ENCODE data around the gene KIDINS220.

KIDINS220 gene

DNA sequence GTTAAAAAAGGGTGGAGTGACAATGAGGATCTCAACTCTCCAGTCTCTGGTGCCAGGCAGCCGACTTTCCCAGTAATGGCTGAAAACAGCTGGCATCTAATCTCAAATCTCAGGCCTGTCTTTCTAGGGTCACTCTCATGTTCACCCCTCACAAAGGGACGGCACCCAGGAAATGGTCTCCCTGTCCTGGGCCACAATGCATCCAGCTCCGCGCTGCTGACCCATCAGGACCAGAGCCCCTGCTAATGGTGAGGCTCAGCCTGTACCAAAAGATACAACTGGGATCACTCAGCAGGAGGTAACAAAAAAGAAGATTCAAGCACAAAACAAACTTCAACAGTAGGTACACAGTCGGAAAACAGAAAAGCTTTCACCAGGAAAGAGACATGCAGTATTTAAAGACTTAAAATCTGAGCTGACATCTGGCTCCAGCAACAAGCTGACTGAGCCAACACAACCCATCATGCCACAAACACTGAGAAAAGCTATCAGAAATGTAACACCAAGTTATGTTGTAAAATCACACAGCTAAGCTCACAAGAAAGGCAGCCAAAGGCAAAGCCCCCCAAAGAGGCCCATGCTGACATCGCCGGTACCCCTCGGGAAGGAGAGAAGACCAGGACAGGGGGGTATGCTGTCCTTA is 13.6 kb upstream of the KIDINS220 start:
- DNase-seq: no peak

DNA sequence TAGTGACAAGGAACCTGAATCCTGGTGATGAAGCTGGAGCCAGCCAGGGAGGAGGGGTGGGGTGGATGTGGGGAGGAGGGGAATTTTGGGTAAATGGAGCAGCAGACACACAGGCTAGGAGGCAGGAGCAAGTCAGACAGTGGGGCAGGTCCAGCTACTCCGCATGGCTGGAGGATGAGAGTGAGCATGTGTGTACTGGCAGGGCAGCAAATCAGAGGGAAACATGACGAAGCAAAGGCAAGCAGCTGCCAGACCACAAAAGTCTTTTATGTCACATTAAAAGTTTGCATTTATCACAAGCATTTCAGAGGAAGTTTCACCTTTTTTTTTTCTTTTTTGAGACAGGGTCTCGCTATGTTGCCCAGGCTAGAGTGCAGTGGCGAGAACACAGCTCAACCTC is 11.9 kb upstream of the KIDINS220 start:
- DNase-seq: no peak

DNA sequence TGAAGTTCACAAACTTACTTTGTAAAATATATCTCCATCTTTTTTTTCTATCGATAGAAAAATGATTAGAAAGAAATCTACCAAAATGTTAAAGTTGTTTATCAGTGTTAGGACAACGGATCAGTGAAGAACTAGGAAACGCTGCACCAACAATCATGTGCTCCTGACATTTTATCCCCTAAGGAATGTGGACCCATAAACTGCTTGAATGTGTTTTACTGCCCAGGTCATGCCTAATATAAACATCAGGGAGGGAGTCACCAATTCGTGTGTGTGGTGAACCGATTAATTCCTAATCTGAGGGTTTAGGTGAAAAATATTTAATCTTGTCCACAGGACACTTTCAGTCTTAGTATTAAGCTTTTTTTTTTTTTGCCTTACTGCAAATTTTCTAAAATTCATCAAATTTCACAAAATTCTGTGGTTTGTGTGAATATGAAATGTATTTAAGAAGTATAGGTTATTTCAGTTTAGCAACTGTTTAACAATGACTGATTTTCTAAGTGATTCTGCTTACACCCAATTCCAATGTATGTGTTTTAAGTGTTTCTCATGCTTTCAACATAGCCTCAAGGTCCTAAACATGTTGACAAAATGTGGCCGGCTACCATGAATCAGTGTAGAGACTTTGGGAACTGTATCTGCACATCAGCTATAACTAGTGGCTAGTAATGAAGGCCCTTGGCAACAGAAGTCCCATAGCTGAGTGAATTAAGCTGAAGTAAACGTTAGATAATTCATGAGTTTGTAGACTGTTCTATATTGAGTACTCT is 11.1 kb upstream of the KIDINS220 start:
- DNase-seq: no peak

DNA sequence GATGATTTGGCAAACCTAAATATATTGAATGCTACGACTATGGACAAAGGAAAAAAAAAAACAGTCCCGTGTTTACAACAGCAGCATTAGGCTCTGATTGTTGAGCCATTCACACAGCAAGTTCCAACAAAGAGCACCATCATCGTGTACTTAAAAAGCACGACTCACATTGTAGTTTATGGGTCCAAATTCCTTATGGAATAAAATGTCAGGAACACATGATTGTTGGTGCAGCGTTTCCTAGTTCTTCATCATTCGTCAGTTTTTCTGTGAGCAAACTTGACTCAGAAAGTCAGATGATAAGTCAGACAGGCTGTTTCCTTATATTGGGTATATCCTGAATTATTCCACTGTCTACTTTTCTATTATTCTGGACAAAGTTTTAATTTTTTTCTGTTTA is 10.0 kb upstream of the KIDINS220 start:
- no peak for DNase-seq

DNA sequence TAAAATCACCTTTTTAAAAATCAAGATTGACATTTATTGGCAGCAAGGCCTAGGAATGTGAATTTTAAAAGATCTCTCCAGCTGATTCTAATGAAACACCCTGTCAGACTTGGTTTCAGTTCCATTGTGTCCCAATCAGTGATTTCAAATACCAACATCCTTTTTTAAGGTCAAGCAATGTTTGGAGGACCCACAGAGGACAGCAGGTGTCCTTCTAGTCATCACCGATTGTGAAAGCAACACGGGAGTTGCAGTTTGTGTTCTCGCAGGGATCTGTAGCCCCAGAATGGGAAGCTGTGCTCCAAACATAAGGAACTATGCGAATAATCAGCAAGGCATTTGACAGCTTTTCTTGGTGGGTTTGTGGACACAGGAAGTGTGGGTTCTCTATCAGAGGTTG is 4.5 kb upstream of the KIDINS220 start:
- no peak for DNase-seq

DNA sequence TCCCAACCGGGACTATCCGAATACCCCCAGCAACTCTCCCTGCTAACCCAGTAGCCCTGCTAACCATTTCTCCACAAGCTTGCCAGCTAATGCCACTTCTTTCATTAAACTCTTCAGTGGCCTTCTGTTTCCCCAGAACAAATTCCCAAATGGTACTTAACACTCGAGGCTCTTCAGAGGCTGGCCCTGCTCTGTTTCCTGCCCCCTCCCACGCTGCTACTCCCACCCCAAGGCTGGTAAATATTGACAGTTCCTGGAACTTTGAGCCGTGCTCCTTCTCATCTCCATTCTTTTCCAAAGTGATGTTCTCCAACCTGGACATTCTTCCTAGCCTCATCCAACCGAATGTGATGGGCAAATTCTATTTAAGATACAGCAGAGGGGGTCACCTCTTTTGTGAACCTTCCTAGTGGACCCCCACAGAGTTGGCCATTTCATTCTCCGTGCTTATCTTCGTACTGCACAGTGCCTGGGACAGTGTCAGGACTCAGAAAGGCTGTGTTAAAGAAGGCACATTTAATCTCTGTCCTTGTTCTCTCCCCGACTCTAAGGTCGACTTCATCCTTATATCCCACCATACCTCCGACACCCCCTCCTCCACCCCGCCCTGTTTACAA is 3.2 kb upstream of the KIDINS220 start:
- DNase-seq: no peak

DNA sequence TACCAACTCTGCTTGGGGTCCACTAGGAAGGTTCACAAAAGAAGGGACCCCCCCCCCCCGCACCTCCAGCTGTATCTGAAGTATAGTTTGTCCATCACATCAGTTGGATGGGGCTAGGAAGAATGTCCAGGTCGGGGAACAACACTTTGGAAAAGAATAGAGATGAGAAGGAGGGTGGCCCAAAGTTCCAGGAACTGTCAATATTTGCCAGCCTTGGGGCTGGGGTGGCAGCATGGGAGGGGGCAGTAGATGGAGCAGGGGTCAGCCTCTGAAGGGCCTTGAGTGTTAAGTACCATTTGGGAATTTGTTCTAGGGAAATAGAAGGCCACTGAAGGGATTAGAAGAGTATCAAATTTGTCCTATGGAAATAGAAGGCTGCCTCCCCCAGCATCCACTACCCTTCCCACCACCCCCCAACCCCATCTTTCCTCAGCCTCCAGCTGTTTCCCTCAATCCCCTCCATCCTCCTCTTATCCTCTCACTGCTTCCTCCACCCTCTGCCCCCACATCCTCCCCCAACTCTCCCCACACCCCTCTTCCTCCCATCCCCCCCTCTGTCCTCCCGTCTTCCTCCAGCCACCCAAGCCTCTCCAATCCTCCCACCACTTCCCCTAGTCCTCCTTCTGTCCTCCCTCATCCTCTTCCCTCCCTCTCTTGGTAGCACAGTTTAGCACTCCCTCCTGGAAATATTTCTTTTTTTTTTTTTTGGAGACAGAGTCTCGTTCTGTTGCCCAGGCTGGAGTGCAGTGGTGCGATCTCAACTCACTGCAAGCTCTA is 2.0 kb upstream of the KIDINS220 start:
- DNase-seq: no peak

DNA sequence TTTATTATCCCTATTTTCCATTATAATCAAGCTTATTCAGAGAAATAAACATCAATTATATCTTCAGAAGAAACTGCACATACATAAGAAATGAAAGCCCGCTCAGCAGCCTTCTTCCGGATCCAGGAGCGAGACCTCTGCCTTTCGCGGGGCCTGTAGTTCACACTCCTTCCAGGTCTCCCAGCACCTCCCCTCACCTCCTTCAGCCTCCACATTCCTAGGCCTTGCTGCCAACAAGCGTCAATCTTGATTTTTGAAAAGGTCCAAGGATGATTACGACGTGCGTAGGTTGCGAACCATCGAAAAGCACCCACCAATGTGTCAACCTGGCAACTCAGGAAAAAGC is 355 bp upstream of the KIDINS220 start:
- no peak for DNase-seq

DNA sequence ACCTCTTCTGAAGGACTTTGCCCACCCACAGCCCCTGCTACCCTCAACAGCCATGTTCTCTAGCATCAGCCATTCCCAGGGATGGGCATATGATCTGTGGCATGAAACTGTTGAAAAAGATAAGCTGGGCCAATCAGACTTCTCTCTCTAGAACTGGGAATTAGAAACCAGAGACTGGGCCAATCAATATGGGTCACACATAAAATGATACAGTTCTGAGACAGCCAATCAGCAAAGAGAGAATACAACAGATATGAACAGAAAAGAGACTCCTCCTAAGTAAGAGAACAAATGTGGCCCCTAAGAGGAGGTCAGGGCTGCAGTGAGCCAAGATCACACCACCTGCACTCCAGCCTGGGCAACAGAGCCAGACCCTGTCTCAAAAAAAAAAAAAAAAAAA is 2.1 kb downstream of the KIDINS220 start:
- no peak for DNase-seq

DNA sequence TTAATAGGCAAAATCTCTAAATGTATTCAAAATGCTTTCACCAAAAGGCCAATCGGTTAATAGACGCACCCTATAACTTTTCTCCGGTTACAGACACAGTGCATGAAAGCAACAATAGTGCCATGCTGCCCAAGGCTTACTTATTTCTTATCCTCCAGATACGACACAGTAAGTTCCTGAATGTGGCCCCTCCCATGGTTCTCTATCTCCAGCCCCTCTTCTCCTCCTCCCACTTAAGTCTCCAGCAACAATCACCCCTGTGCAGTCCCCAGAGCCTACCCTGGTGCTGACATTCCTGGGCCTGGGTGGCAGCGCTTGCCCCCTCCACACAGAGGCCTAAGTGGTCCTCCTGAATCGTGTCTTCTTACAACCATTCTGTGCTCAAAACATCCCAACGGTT is 3.6 kb downstream of the KIDINS220 start:
- no peak for DNase-seq

DNA sequence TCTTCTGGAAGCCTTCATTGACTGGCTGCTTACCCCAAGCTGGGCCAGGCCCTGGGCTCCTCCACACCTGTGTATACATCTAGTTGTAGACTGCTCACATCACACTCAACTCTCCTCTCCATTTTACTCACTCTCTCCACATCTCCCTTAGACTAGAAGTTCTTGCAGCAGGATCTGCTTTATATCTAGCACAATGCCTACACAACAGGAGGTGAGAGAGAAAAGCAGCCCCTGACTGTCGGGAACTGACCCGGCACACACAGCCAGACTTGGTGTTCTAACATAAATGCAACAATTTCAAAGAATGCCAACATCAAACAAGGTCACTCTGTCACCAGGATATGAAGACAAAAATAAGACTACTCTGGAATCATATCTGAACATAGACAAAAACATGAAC is 5.9 kb downstream of the KIDINS220 start:
- DNase-seq: no peak

DNA sequence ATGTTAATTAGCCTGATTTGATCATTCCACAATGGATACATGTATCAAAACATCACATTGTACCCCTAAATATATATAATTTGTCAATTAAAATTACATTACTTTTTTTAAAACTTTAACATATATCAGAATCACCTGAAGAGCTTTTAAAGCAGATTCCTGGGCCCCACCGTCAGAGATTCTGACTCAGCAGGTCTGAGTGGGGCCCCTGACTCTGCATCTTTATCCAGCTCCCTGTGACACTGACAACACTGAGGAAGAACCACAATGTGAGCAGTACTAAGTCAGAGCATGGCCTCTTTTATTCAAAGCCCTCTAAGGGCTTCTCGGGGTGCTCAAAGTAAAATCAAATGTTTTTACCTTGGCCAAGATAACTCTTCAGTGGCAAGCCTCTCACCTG is 9.7 kb downstream of the KIDINS220 start:
- DNase-seq: no peak

DNA sequence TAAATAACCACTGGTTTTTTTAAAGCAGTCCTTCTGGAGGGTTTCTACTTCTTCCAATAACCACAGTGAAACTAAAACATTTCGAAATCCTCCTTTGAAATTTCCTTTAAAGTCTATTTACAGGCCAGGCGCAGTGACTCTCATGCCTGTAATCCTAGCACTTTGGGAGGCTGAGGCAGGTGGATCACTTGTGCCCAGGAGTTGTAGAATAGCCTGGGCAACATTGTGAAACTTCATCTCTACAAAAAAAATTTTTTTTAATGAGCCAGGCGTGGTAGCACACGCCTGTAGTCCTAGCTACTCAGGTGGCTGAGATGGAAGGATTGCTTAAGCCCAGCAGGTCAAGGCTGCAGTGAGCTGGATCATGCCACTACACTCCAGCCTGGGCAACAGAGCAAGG is 15.2 kb downstream of the KIDINS220 start:
- no peak for DNase-seq

DNA sequence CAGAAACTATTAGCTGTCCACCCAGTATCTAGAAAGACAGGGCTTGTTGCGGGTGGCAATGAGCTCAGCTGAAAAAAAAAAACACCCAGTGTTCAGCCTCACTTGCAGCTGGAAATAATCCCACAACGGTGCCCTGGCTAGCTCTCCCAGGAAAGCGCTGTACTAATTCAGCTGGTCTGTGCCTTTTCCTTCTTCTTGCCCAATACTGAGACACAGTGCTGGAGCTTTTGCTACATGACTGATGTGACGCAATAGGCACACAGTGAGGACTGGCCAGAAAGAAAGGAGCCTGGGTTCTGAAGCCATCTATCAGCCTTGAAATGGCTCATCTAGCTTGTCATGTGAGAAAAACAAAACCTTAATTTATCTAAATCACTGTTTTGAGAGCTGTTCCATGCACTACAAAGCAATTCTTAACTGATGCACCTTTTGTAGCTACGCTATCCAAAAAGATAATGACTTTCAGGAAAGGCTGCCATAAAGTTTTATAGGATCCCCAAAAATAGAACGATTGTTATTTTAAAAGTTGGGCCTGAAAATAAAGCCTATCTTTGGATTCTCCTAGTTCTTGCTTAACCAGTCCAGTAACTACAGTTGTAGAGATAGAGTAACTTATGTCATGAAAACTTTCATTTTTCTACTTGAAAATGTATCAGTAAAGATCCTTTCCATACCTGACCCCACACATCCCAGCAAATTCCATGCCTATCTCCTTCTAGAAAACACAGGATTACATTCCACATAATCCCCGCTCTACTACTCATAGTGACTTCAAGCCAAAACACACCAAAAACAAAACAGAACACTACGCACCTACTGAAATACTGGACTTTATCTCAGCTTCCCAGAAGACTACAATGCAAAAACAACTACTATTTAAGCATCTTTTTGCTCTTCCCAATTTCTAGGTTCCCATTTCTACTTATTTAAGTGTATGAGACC is 15.9 kb downstream of the KIDINS220 start:
- no peak for DNase-seq

DNA sequence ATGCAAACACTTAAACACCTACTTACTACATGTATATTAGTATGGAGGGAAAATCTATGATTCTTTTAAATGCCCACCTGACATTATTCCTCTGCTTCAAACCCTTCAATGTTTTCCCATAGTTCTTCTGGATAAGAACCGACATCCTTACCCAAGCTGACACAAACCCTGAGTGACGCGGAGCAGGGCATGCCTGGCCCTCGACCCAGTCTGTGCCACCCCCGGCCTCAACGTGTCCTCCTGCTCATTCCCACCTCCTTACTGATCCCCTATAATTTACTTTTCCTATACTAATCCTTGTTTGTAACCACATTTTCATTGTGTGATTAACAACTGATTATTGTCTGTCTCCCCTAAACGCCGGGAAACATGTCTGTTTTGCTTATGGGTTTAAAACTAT is 17.5 kb downstream of the KIDINS220 start:
- DNase-seq: no peak

DNA sequence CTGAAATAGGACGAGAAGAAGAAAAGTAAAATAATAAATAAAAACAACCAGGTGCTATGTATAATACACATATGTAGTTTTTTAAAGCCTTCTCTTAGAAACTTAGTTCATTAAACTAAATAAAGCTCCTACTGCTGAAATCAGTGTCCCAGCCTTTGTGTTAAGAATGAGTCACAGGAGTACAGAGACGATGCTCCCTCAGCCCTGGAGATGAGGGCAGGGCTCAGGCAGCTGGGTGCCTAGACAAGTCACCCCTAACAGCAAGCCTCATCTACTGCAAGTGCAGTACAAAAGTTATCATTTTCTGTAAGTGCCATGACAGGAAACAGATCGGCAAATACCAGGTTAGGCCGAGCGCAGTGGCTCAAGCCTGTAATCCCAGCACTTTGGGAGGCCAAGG is 18.2 kb downstream of the KIDINS220 start:
- DNase-seq: no peak

DNA sequence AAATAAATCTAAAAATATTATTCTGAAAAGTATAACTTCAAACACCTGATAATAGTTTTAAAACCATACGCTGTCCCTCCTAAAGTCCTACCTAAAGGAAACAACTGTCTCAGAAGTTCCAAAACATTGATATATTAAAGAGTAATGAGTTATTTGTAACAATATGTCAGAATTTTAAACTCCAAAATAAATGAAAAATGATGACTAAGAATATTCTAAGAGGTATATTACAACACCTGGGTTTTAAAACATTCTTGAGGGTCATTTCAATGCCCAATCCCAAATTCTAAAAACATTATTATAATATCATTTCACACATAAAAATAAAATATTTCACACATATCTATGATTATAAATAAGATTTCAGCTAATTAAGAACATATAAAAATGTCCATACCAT is 20.2 kb downstream of the KIDINS220 start:
- DNase-seq: no peak

DNA sequence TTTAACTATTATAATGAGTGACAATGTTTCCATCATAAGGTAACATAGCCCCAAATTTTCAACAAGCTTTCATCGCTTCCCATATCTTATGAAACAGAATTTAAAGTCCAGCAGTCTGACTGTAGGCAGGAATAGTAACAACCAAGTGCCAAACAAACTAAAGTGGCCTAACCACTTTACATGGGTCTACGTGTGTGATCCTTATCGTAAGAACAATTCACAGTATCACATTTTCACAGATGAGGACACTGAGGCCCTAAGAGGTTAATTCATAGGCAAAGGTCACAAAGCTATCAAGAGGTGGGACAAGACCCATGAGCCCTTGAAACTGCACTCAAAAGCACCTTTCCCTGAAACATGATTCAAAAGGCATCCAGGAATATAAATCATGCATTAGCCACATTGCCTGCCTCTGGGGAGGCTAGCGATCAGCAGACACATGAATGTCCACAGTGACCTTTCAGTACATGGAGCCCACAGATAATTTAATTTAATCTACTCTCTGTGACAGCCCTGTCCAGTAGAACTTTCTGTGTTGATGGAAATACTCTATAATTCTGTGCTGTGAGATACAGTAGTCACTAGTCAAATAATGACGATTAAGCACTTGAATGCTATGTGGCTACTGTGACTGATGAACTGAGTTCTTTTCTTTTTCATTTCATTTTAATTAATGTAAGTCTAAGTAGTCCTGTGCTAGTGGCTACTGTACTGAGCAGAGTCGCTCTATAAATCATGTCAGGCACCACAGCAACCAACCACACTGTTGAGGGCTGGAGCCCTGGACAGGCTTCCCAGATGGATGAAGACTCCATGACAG is 30.3 kb downstream of the KIDINS220 start:
- no peak for DNase-seq

DNA sequence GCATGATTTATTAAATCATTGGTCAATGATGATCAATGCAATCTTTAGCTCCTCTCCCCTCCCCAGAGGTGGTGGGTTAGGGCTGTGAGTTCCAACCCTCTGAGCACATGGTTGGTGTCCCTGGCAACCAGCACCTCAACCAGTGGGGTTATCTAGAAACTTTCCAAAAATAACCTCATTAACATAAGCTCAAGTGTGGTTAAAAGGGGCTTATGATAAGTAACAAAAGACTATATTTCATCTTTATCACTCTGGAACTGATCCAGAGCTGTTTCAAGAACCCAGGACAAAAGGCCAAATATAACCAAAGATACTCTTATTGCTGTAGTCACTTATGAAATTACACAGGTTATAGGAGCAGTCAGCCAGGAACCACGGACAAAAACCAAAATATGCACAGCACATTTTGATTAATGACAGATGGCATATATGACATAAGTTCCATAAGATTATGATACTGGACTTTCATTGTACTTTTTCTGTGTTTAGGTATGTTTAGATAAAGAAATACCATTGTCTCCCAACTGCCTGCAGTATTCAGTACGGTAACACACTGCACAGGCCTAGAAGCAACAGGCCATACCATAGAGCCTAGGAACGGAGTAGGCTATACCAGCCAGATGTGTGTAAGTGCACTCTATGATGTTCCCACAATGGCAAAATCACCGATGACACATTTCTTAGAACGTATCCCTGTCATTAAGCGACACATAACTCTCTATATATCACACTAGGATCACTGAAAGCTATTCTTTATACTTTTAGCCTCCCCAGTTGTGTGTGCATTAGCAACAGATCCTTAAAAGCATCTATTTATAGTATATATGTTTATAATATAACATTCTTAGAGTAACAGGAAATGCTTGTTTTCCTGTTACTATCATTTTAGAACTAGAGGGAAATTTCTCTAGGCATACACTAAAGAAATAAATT is 31.9 kb downstream of the KIDINS220 start:
- no peak for DNase-seq

DNA sequence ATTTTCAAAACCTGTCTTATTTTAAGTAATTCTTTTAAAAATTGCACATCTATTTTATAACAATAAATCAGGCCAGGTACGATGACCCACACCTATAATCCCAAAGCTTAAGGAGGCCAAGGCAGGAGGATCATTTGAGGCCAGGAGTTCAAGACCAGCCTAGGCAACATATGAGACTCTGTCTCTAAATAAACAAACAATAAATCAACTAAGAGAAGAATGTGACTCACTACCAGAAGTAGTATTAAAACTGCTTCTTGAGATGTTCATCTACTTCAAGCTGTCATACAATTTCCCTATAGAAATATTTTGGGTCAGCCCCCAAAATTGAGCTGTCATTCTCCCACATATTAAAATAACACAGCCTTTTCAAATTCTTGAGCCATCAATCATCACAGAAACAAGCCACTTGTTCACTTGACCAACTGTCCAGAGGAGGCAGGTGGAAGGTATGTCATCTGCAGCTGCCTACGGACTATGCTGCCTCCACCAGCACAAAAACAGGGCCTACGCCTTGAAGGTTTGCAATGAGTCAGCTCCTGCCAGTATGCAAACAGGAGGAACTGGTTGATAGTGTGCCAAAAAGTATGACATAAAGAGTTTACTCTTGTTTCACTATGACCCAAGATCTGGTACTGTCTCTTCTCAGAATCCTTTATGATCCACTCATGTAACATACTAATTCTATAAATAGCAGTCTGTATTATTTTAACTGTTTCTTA is 33.6 kb downstream of the KIDINS220 start:
- DNase-seq: peak; percentile 81
